Right renal cortex interstitium (tissue), 3 donors: ENCODE data around the gene RALGAPA2. TPM values are rescaled to one million over a fixed set of nuclear protein-coding genes. Genes with fewer than 3 reads are reported as not detected.
A peak's percentile ranks its signal among the peaks of the same experiment; 100 is the strongest.

Experiments used
- DNase-seq, 3 donors: peaks; one replicate each; pipeline ENCODE4 v3.0.0-alpha.2; 2013; ENCODE audit warnings: low read depth in 3 of 3, low spot score in 2 of 3
- polyA plus RNA-seq, 3 donors: library from polyadenylated mRNA; unstranded; fragments of 120-200 nt; gene quantifications; one replicate each; pipeline ENCODE4 v1.2.1, GENCODE V29; 2013; ENCODE audit not compliant: insufficient read length in 3 of 3

Gene RALGAPA2
- polyA plus RNA-seq, 3 donors, result 17.4 to 20.0 (median 18.7) TPM

- no peak for DNase-seq
These were observed 25.1 kb downstream of the RALGAPA2 start for GRCh38 chr20:20687319-20687718.

GRCh38 chr20:20685635-20686034 lies 26.8 kb downstream of the RALGAPA2 start:
- no peak for DNase-seq

GRCh38 chr20:20683481-20684321 lies 28.7 kb downstream of the RALGAPA2 start:
- no peak for DNase-seq

- DNase-seq, result no peak
These were observed 29.4 kb downstream of the RALGAPA2 start for GRCh38 chr20:20683020-20683419.

GRCh38 chr20:20680991-20681508 lies 31.4 kb downstream of the RALGAPA2 start:
- DNase-seq, result no peak

- DNase-seq, result no peak
These were observed 33.1 kb downstream of the RALGAPA2 start for GRCh38 chr20:20679316-20679715.

GRCh38 chr20:20677186-20677585 lies 35.3 kb downstream of the RALGAPA2 start:
- DNase-seq, result no peak

GRCh38 chr20:20668639-20669038 lies 43.8 kb downstream of the RALGAPA2 start:
- no peak for DNase-seq

- no peak for DNase-seq
These were observed 46.1 kb downstream of the RALGAPA2 start for GRCh38 chr20:20666359-20666758.

- DNase-seq, result no peak
These were observed 46.7 kb downstream of the RALGAPA2 start for GRCh38 chr20:20665606-20666332.

GRCh38 chr20:20664795-20665589 lies 47.5 kb downstream of the RALGAPA2 start:
- peak in 2 of 3 donors; percentile 10 to 16 for DNase-seq

GRCh38 chr20:20663841-20664240 lies 48.6 kb downstream of the RALGAPA2 start:
- DNase-seq, result no peak

- DNase-seq, result no peak
These were observed 53.5 kb downstream of the RALGAPA2 start for GRCh38 chr20:20658871-20659431.

- no peak for DNase-seq
These were observed 54.3 kb downstream of the RALGAPA2 start for GRCh38 chr20:20658123-20658522.

- no peak for DNase-seq
These were observed 55.4 kb downstream of the RALGAPA2 start for GRCh38 chr20:20657092-20657491.

- no peak for DNase-seq
These were observed 56.6 kb downstream of the RALGAPA2 start for GRCh38 chr20:20655883-20656282.

- no peak for DNase-seq
These were observed 62.5 kb downstream of the RALGAPA2 start for GRCh38 chr20:20649945-20650344.

- no peak for DNase-seq
These were observed 68.5 kb downstream of the RALGAPA2 start for GRCh38 chr20:20643927-20644326.

GRCh38 chr20:20641783-20642182 lies 70.7 kb downstream of the RALGAPA2 start:
- DNase-seq, result no peak

- DNase-seq, result no peak
These were observed 73.6 kb downstream of the RALGAPA2 start for GRCh38 chr20:20638878-20639277.
